Ramos (cell line): ENCODE measurements around the gene DHCR24.

Experiments used
- in situ Hi-C: fragments of 300-500 bp; cut with MboI; formaldehyde crosslinking; loops from one replicate; pipeline ENCODE4 v1.14.3; 2022; ENCODE audit warnings: low sequenced_read_pairs; ENCODE audit not compliant: unreplicated experiment

DHCR24 gene

DNA sequence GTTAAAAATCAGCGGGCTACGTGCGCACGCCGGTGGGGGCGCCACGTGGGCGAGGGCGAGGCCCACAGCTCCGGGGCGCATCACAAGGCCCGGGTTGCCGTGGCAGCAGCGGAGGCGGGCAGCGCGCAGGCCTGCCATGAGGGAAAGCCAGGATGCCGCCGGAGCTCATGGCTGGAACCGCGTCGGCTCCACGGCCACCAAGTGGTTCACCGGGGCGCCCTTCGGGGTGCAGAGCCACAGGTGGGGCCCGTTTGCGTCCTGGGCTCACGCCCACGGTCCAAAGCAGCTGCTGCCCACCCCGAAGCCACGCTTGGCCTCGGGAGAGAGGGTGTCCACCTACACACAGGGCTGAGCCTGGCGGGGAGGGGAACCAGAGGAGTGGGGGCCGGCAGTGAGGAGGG lies 81.0 kb downstream of the DHCR24 start:
- in situ Hi-C loops: no loop called here

DNA sequence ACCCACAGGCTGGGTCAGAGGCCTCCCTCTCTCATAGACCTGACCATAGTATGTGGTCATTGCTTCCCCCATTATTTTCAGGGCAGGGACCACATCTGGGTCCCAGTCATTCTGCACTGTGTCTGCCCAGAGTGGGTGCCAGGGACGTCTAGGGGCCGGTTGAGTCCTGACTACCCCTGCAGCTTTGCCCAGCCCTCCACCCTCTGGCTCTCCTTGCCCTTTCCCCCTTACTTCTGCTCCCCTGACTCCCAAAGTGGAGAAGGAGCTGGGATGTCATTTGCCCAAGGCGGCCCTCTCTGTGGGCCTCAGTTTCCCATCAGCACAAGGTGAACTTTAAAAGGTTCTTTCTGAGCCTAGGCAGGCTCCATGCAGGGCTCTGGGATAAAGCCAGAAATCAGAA lies 81.5 kb downstream of the DHCR24 start:
- in situ Hi-C loops: no loop called here

DNA sequence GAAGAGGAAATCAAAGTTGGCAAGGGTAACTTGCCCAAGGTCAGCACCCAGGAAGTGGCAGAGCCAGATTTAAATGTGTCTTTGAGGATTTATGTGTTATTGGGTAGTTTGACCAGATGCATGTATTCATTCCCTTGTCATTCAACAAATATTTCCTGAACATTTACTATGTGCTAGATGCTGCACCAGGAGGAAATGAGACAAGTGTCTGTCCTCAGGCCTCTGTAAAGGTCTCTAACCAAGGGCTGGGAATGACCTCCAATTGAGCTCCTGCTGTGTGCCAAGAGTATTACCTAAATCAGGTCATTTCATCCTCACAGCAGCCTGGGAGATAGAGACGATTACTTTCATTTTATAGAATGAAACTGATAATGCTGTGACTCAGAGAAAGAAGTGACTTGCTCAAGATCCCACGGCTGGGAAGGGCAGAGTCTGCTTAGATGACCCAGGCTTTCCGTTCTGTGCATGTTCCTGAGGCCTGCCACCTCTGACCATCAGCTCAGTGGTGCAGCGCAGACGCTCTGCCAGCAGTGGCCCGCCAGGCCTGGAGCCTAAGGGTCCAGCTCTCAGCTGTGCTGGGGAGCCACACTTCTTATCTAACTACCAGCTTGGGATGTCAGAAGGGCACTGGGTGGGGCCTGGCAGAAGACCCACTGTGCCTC lies 82.4 kb downstream of the DHCR24 start:
- in situ Hi-C loops: no loop called here

DNA sequence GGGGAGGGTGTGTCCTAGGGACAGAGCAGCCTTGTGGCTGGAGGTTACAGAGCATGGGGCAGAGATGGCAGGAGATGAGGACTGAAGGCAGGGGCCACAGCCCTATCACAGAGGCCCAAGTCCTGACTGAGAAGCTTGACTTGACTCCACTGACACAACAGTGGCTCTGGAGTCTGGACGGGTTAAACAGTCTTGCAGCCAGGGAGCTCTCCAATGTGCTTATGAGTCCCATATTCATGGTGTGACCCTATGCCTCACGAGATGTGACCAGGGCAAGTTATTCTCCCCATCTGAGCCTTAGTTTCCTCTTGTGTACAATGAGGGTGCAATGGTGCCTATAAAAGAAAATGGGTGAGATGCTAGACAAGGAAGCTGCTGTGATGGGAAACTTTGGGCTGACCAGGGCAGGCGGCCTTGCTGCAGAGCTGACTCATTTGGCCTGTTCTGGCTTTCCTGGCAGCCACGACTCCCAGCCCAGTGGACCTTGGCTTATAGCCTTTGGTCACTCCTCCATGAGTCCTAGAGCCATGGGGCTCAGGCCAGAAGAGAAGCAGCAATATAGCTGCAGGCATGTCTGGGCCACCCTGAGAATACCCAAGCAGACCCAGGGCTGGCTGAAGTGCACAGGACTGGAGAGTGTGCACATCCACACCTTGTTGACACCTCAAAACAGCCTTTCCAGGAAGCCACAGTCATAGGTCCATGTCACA lies 83.1 kb downstream of the DHCR24 start:
- in situ Hi-C loops: no loop called here

DNA sequence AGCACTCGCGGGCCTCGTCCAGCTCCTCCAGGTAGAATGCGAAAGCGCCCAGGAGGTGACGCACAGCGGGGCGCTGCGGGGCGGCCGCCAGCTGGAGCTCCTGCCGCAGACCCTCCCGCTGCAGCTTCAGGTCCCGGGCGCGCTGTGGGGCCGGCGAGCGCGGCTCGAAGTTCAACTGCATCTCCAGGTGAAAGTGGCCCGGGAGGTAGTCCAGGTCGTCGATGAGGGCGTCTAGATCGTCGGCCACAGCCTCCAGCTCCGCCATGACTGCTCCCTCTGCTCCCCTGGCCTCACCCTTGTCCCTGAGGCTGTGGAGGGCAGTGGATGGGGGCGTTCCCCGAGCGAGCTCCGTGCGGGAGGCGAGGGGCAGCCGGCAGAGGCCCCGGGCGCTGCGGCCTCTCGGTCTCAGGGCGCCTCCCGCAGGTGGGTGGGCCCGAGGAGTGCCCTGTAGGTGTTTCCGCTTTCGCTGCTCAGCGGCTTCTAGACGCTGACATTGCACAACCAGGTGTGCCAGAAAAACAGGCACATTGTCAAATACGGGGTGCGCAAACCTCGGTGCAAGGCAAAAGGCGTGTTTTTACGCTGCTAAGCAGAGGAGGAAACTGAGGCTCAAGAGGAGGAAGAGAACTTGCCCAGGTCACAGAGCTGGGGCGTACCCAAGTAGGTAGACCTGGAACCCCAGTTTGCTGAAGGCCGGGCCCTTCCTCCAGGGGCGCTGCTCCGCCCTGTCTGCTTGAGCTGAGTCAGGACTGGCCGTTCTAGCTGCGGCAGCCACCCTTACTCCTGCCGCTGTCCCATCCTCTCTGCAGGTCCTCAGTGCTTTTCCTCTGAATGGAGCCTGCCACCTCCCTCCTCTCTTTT lies 85.9 kb downstream of the DHCR24 start, which contains the start of gene TTC22:
Gene TTC22, minus strand, starts transcription at position 425 of the 861 bp plus-strand sequence. Its CDS starts 160 bp downstream, at position 265.
- in situ Hi-C loops: no loop called here

DNA sequence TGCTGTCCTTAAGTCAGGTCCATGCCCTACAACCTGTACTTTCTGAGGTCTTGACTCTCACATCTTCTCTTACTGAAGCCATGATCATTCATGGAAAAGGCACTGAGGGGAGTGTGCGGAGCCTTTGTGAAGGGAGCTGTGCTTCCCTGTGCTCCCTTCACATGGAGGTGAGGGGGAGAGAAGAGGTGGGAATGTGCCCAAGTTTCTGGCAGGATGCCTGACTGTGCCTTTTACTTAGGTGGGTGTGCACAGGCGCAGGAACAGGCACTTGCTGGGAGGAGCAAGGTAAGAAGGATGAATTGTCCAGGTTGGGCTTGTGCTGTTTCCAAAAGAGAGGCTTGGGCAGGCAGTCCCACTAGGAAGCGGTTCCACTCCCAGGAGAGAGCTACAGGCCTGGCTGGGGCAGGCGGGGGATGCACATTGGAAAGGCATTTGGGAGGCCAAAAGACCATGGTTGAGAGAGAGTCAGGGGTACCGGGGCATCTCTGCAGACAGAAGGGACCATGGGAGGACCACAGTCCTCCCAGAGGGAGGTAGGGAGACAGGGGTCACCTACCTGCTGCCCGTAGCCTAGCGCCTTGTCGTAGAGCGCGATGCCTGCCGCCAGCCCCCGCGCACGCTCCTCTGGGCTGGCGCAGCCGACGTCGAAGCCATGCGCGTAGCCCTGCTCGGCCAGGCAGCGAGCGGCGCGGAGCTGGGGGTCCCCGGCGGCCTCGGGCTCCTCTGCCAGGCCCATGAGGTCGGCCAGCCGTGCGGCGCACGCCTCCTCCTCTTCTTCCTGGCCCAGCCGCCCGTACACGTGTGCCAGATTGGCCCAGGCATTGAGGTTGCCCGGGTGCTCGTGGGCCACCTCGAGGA lies 86.7 kb downstream of the DHCR24 start:
- in situ Hi-C loops: no loop called here
